Measurements from ENCODE around the gene TRIM33.

TRIM33 gene

GRCh38 chr1:114470681-114471080 is 40.3 kb downstream of the TRIM33 start:
- no peak overlapping the region for H3K4me3 ChIP-seq (ENCODE audit: low read depth in 1 of 2, low read length in 2 of 2)
- H3K36me3 ChIP-seq (ENCODE audit: control insufficient read depth in 1 of 2, insufficient read depth in 2 of 2, low read length in 2 of 2): no peaks in the 10 kb centered on the region
- no peak overlapping the region for H3K9ac ChIP-seq (ENCODE audit: low read depth in 1 of 2, low read length in 2 of 2)
- no peaks in the 10 kb centered on the region for H3K27me3 ChIP-seq (ENCODE audit: control insufficient read depth in 1 of 2, insufficient read depth in 2 of 2, low read length in 2 of 2)
- H3K27ac ChIP-seq (ENCODE audit: low read depth, low read length): no peak overlapping the region
- H3K9me3 ChIP-seq (ENCODE audit: control insufficient read depth in 1 of 2, low read length in 2 of 2): no peaks in the 10 kb centered on the region
- H3K4me1 ChIP-seq (ENCODE audit: control insufficient read depth in 1 of 2, insufficient read depth in 2 of 2, low read length in 2 of 2): peaks cover 4 to 16% of the 10 kb centered on the region in 2 donors

GRCh38 chr1:114468710-114469468 is 42.1 kb downstream of the TRIM33 start:
- H3K9me3 ChIP-seq (ENCODE audit: control insufficient read depth in 1 of 2, low read length in 2 of 2): no peaks in the 10 kb centered on the region
- H3K4me1 ChIP-seq (ENCODE audit: control insufficient read depth in 1 of 2, insufficient read depth in 2 of 2, low read length in 2 of 2): peaks cover 4 to 16% of the 10 kb centered on the region in 2 donors
- H3K9ac ChIP-seq (ENCODE audit: low read depth in 1 of 2, low read length in 2 of 2): no peak overlapping the region
- no peak overlapping the region for H3K4me3 ChIP-seq (ENCODE audit: low read depth in 1 of 2, low read length in 2 of 2)
- no peaks in the 10 kb centered on the region for H3K27me3 ChIP-seq (ENCODE audit: control insufficient read depth in 1 of 2, insufficient read depth in 2 of 2, low read length in 2 of 2)
- no peaks in the 10 kb centered on the region for H3K36me3 ChIP-seq (ENCODE audit: control insufficient read depth in 1 of 2, insufficient read depth in 2 of 2, low read length in 2 of 2)
- H3K27ac ChIP-seq (ENCODE audit: low read depth, low read length): no peak overlapping the region

GRCh38 chr1:114468047-114468446 is 43.0 kb downstream of the TRIM33 start:
- no peaks in the 10 kb centered on the region for H3K27me3 ChIP-seq (ENCODE audit: control insufficient read depth in 1 of 2, insufficient read depth in 2 of 2, low read length in 2 of 2)
- no peak overlapping the region for H3K9ac ChIP-seq (ENCODE audit: low read depth in 1 of 2, low read length in 2 of 2)
- no peaks in the 10 kb centered on the region for H3K36me3 ChIP-seq (ENCODE audit: control insufficient read depth in 1 of 2, insufficient read depth in 2 of 2, low read length in 2 of 2)
- H3K9me3 ChIP-seq (ENCODE audit: control insufficient read depth in 1 of 2, low read length in 2 of 2): no peaks in the 10 kb centered on the region
- H3K4me1 ChIP-seq (ENCODE audit: control insufficient read depth in 1 of 2, insufficient read depth in 2 of 2, low read length in 2 of 2): peaks cover 4 to 16% of the 10 kb centered on the region in 2 donors
- no peak overlapping the region for H3K27ac ChIP-seq (ENCODE audit: low read depth, low read length)
- no peak overlapping the region for H3K4me3 ChIP-seq (ENCODE audit: low read depth in 1 of 2, low read length in 2 of 2)

GRCh38 chr1:114467491-114467890 is 43.5 kb downstream of the TRIM33 start:
- Histone ChIP-seq H3K27ac (ENCODE audit: low read depth, low read length) (no peak overlapping the region), H3K4me3 (ENCODE audit: low read depth in 1 of 2, low read length in 2 of 2) (no peak overlapping the region)

GRCh38 chr1:114466334-114467014 is 44.5 kb downstream of the TRIM33 start:
- no peaks in the 10 kb centered on the region for H3K27me3 ChIP-seq (ENCODE audit: control insufficient read depth in 1 of 2, insufficient read depth in 2 of 2, low read length in 2 of 2)
- H3K9ac ChIP-seq (ENCODE audit: low read depth in 1 of 2, low read length in 2 of 2): no peak overlapping the region
- H3K27ac ChIP-seq (ENCODE audit: low read depth, low read length): no peak overlapping the region
- peaks cover 0 to 5% of the 10 kb centered on the region in 2 donors for H3K36me3 ChIP-seq (ENCODE audit: control insufficient read depth in 1 of 2, insufficient read depth in 2 of 2, low read length in 2 of 2)
- no peaks in the 10 kb centered on the region for H3K9me3 ChIP-seq (ENCODE audit: control insufficient read depth in 1 of 2, low read length in 2 of 2)
- H3K4me3 ChIP-seq (ENCODE audit: low read depth in 1 of 2, low read length in 2 of 2): no peak overlapping the region
- H3K4me1 ChIP-seq (ENCODE audit: control insufficient read depth in 1 of 2, insufficient read depth in 2 of 2, low read length in 2 of 2): peaks cover 4 to 16% of the 10 kb centered on the region in 2 donors

More at GRCh38 chr1:114467491-114467890, 43.5 kb downstream of the TRIM33 start:
- no peaks in the 10 kb centered on the region for H3K9me3 ChIP-seq (ENCODE audit: control insufficient read depth in 1 of 2, low read length in 2 of 2)
- no peak overlapping the region for H3K9ac ChIP-seq (ENCODE audit: low read depth in 1 of 2, low read length in 2 of 2)
- no peaks in the 10 kb centered on the region for H3K36me3 ChIP-seq (ENCODE audit: control insufficient read depth in 1 of 2, insufficient read depth in 2 of 2, low read length in 2 of 2)
- no peaks in the 10 kb centered on the region for H3K27me3 ChIP-seq (ENCODE audit: control insufficient read depth in 1 of 2, insufficient read depth in 2 of 2, low read length in 2 of 2)
- H3K4me1 ChIP-seq (ENCODE audit: control insufficient read depth in 1 of 2, insufficient read depth in 2 of 2, low read length in 2 of 2): peaks cover 4 to 16% of the 10 kb centered on the region in 2 donors

- Histone ChIP-seq H3K27ac (ENCODE audit: low read depth, low read length) (no peak overlapping the region), H3K4me3 (ENCODE audit: low read depth in 1 of 2, low read length in 2 of 2) (no peak overlapping the region), H3K36me3 (ENCODE audit: control insufficient read depth in 1 of 2, insufficient read depth in 2 of 2, low read length in 2 of 2) (peaks cover 0 to 5% of the 10 kb centered on the region in 2 donors), H3K9me3 (ENCODE audit: control insufficient read depth in 1 of 2, low read length in 2 of 2) (no peaks in the 10 kb centered on the region), H3K4me1 (ENCODE audit: control insufficient read depth in 1 of 2, insufficient read depth in 2 of 2, low read length in 2 of 2) (peaks cover 4 to 12% of the 10 kb centered on the region in 2 donors), H3K27me3 (ENCODE audit: control insufficient read depth in 1 of 2, insufficient read depth in 2 of 2, low read length in 2 of 2) (no peaks in the 10 kb centered on the region), H3K9ac (ENCODE audit: low read depth in 1 of 2, low read length in 2 of 2) (no peak overlapping the region)
Observed at GRCh38 chr1:114462963-114463362, 48.0 kb downstream of the TRIM33 start.

GRCh38 chr1:114462341-114462740 is 48.7 kb downstream of the TRIM33 start:
- Histone ChIP-seq H3K27ac (ENCODE audit: low read depth, low read length) (no peak overlapping the region), H3K9ac (ENCODE audit: low read depth in 1 of 2, low read length in 2 of 2) (no peak overlapping the region), H3K4me3 (ENCODE audit: low read depth in 1 of 2, low read length in 2 of 2) (no peak overlapping the region), H3K36me3 (ENCODE audit: control insufficient read depth in 1 of 2, insufficient read depth in 2 of 2, low read length in 2 of 2) (peaks cover 0 to 5% of the 10 kb centered on the region in 2 donors), H3K9me3 (ENCODE audit: control insufficient read depth in 1 of 2, low read length in 2 of 2) (no peaks in the 10 kb centered on the region), H3K4me1 (ENCODE audit: control insufficient read depth in 1 of 2, insufficient read depth in 2 of 2, low read length in 2 of 2) (peaks cover 1 to 6% of the 10 kb centered on the region in 2 donors), H3K27me3 (ENCODE audit: control insufficient read depth in 1 of 2, insufficient read depth in 2 of 2, low read length in 2 of 2) (no peaks in the 10 kb centered on the region)

- Histone ChIP-seq H3K9ac (ENCODE audit: low read depth in 1 of 2, low read length in 2 of 2) (no peak overlapping the region), H3K4me1 (ENCODE audit: control insufficient read depth in 1 of 2, insufficient read depth in 2 of 2, low read length in 2 of 2) (no peaks in the 10 kb centered on the region), H3K36me3 (ENCODE audit: control insufficient read depth in 1 of 2, insufficient read depth in 2 of 2, low read length in 2 of 2) (peaks cover 9 to 29% of the 10 kb centered on the region in 2 donors), H3K4me3 (ENCODE audit: low read depth in 1 of 2, low read length in 2 of 2) (no peak overlapping the region), H3K9me3 (ENCODE audit: control insufficient read depth in 1 of 2, low read length in 2 of 2) (no peaks in the 10 kb centered on the region), H3K27me3 (ENCODE audit: control insufficient read depth in 1 of 2, insufficient read depth in 2 of 2, low read length in 2 of 2) (no peaks in the 10 kb centered on the region), H3K27ac (ENCODE audit: low read depth, low read length) (no peak overlapping the region)
Observed at GRCh38 chr1:114458237-114458777, 52.7 kb downstream of the TRIM33 start.

- Histone ChIP-seq H3K27ac (ENCODE audit: low read depth, low read length) (no peak overlapping the region), H3K36me3 (ENCODE audit: control insufficient read depth in 1 of 2, insufficient read depth in 2 of 2, low read length in 2 of 2) (peaks cover 9 to 30% of the 10 kb centered on the region in 2 donors), H3K4me1 (ENCODE audit: control insufficient read depth in 1 of 2, insufficient read depth in 2 of 2, low read length in 2 of 2) (no peaks in the 10 kb centered on the region), H3K4me3 (ENCODE audit: low read depth in 1 of 2, low read length in 2 of 2) (no peak overlapping the region), H3K9ac (ENCODE audit: low read depth in 1 of 2, low read length in 2 of 2) (no peak overlapping the region), H3K9me3 (ENCODE audit: control insufficient read depth in 1 of 2, low read length in 2 of 2) (no peaks in the 10 kb centered on the region), H3K27me3 (ENCODE audit: control insufficient read depth in 1 of 2, insufficient read depth in 2 of 2, low read length in 2 of 2) (no peaks in the 10 kb centered on the region)
Observed at GRCh38 chr1:114457675-114458236, 53.2 kb downstream of the TRIM33 start.

GRCh38 chr1:114456586-114456985 is 54.4 kb downstream of the TRIM33 start:
- Histone ChIP-seq H3K27me3 (ENCODE audit: control insufficient read depth in 1 of 2, insufficient read depth in 2 of 2, low read length in 2 of 2) (no peaks in the 10 kb centered on the region), H3K9ac (ENCODE audit: low read depth in 1 of 2, low read length in 2 of 2) (no peak overlapping the region), H3K27ac (ENCODE audit: low read depth, low read length) (no peak overlapping the region), H3K4me3 (ENCODE audit: low read depth in 1 of 2, low read length in 2 of 2) (no peak overlapping the region), H3K4me1 (ENCODE audit: control insufficient read depth in 1 of 2, insufficient read depth in 2 of 2, low read length in 2 of 2) (no peaks in the 10 kb centered on the region), H3K9me3 (ENCODE audit: control insufficient read depth in 1 of 2, low read length in 2 of 2) (no peaks in the 10 kb centered on the region), H3K36me3 (ENCODE audit: control insufficient read depth in 1 of 2, insufficient read depth in 2 of 2, low read length in 2 of 2) (peaks cover 9 to 25% of the 10 kb centered on the region in 2 donors)

All from duodenal mucosa (tissue), 2 donors.